ENCODE measurements around the gene UBFD1.

DNA sequence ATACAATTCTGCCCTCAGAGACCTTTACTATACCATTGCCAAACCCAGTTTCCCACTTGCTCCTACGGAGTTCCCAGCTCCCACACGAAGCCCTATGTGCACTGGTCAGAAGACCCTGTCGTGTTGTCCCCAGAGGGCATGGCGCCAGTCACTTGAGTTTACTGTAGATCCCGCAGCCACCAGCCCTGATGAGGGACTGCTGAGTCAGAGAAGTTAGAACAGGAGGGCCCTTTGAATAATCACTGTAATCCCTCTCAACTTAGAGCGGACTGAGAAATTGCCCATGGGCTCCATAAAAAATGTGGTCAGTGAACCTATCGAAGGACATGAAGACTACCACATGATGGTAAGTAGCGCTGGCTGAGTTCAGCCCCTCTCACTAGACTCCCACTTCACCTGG, 9.2 kb downstream of the UBFD1 start:
- TF ChIP-seq, protein P1, sequence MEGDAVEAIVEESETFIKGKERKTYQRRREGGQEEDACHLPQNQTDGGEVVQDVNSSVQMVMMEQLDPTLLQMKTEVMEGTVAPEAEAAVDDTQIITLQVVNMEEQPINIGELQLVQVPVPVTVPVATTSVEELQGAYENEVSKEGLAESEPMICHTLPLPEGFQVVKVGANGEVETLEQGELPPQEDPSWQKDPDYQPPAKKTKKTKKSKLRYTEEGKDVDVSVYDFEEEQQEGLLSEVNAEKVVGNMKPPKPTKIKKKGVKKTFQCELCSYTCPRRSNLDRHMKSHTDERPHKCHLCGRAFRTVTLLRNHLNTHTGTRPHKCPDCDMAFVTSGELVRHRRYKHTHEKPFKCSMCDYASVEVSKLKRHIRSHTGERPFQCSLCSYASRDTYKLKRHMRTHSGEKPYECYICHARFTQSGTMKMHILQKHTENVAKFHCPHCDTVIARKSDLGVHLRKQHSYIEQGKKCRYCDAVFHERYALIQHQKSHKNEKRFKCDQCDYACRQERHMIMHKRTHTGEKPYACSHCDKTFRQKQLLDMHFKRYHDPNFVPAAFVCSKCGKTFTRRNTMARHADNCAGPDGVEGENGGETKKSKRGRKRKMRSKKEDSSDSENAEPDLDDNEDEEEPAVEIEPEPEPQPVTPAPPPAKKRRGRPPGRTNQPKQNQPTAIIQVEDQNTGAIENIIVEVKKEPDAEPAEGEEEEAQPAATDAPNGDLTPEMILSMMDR (IDR thresholded peaks at IDR 0.05): no peak
- no peak for TF ChIP-seq POLR2A (IDR thresholded peaks at IDR 0.05)
